Psoas muscle (tissue), 8 donors: ENCODE measurements around the gene GRK3. TPM values are rescaled to one million over a fixed set of nuclear protein-coding genes. Genes with fewer than 3 reads are reported as not detected.
"Not testable (repeated sequence)": the region's sequence is repeated elsewhere in the genome, so short reads cannot be mapped to it uniquely, and the experiment has no call there.

ENCODE experiments used
- ATAC-seq, 4 donors: fragments of 200-7000 bp; cut with Tn5 transposase; one replicate each; pipeline ENCODE4 v1.9.1; 2020; ENCODE audit warnings: moderate library complexity in 3 of 4, mild to moderate bottlenecking in 2 of 4
- DNase-seq, 2 donors: peaks; one replicate each; pipeline ENCODE4 v3.0.0-alpha.2; 2020
- H3K27ac ChIP-seq: fragments of 200-600 bp; one replicate; pipeline ENCODE4 v1.8.0; 2022
- H3K27me3 ChIP-seq, 3 donors: fragments of 200-600 bp in 1 of 3; one replicate each; pipeline versions ENCODE4 v1.6.1 to v1.8.0; 2013 to 2022; ENCODE audit warnings: low read length in 2 of 3, mild to moderate bottlenecking in 2 of 3, moderate library complexity in 1 of 3; ENCODE audit not compliant: insufficient read depth in 3 of 3
- H3K36me3 ChIP-seq, 2 donors: fragments of 200-600 bp in 1 of 2; one replicate each; pipeline versions ENCODE4 v1.6.1 to v1.8.0; 2013 to 2022; ENCODE audit warnings: low read depth in 1 of 2, mild to moderate bottlenecking in 1 of 2, moderate library complexity in 1 of 2; ENCODE audit not compliant: insufficient read depth in 1 of 2
- H3K4me1 ChIP-seq: fragments of 200-600 bp; one replicate; pipeline ENCODE4 v1.8.0; 2022
- H3K4me3 ChIP-seq: fragments of 200-600 bp; one replicate; pipeline ENCODE4 v1.8.0; 2022; ENCODE audit warnings: mild to moderate bottlenecking
- H3K9me3 ChIP-seq: fragments of 200-600 bp; one replicate; pipeline ENCODE4 v1.8.0; 2022
- WGBS, 3 donors: extraction: QIAGEN DNeasy Blood & Tissue Kit; methylation state at CpG; one replicate each; pipeline versions ENCODE4 v1.1.6 to v1.1.7; 2013; 5-methylcytosine and 5-hydroxymethylcytosine counted together
- intact Hi-C, 2 donors: fragments of 100-400 bp; cut with DNase I; formaldehyde crosslinking; loops; one replicate each; pipeline versions ENCODE4 v1.11.0 to v1.14.2; 2022
- polyA plus RNA-seq, 3 donors: library from polyadenylated mRNA; stranded (reverse); fragments of 200-250 nt; gene quantifications; one replicate each; pipeline ENCODE4 v1.2.3, GENCODE V29; 2013
- total RNA-seq, 4 donors: library from RNA; stranded (reverse); fragmentation: NEBNext Ultra II Directional in 2 of 4; extraction: Animal tissue kit (Norgen Biotek cat#: 25700) in 2 of 4; gene quantifications; one replicate each; pipeline versions ENCODE4 v1.2.1 to v1.2.4, GENCODE V29; 2021 to 2023
- TF ChIP-seq, protein P1 (sequence below): fragments of 200-600 bp; IDR thresholded peaks from one replicate; pipeline ENCODE4 v1.8.0; 2022; ENCODE audit warnings: antibody characterized with exemption
- donor health status: healthy with polysubstance abuse.
- donor health status: DM: no; HTN: no; CAD: no; lungs with moderate emphysema.
- donor health status: Bipolar disorder and iron deficiency.
- donor health status: healthy.
- donor health status: DM: yes; HTN: yes; CAD: no.
- donor health status: DM: no; HTN: no; CAD: no.
- donor health status: DM: no; HTN: no; CAD: no.
- donor health status: DM: yes; HTN: yes; CAD: no.

Gene GRK3
- total and polyA plus RNA-seq, 7 donors: 0.17 to 2.0 (median 1.3) TPM

DNA sequence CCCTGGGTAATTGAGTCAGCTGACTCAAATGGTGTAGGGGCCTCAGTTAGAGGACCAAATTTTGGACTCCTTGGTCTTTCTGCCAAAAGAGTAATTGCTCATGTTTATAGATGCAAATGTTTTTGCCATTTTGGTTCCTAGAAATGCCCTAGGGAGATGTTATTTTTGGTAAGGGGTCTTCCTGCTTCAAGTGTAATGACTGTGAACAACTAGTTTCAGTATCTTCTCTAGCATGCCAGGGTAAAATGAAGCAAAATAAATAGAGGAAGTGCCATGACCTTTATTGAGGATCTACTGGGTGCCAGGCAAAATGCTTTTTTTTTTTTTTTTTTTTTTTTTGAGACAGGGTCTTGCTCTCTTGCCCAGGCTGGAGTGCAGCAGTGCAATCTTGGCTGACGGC lies 2.5 kb upstream of the GRK3 start:
- intact Hi-C loops: loop anchor here in 1 of 2 donors (10.0 kb wide), 1 partner anchor 113 kb away; no protein-coding TSS in a partner anchor
- WGBS, 3 donors: 88 to 93% (median 89%) methylated on average over 1 of the region's 1 CpG
- ATAC-seq, H3K27ac ChIP-seq, H3K36me3 ChIP-seq, H3K4me1 ChIP-seq, H3K9me3 ChIP-seq, H3K4me3 ChIP-seq, DNase-seq: not testable (repeated sequence)
- H3K27me3 ChIP-seq: peaks cover 0 to 21% (median 5%) of the 10 kb centered on the region in 3 donors

DNA sequence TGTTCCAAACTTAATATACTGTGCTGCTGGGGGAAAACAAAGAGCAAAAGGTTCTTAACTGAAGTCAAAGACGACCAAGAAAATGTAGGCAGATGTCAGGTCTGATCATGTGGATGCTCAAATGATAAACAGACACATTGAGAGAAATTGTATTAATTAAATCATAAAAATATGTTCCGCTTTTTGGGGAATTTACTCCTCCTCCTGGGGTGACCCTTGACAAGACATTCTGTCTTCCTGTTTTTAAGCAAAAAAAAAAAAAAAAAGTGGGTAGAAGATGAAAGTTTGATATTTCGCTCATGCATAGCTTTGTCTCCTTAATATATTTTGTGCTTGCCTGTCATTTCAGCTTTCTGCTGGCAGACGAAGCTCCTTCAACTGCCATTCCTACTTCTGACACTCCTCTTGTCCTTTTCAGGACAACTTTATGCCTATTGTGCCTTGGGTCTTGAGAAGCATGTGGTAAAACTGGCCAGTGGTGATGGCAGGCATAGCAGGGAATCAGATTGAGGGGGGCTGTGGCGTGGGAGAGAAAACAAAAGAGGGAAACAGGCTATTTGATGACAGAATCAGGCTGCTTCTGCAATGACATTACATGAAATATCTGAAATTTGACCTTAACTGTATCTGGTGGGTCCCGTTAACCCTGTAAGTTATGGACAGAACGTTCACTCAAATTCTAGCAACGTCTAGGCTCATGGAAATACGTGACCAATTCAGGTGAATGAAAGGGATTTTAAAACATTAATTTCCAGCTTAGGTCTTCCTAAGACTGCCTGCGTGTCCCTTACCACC lies 1.3 kb upstream of the GRK3 start:
- not testable (repeated sequence) for DNase-seq, H3K4me3 ChIP-seq, H3K9me3 ChIP-seq, H3K36me3 ChIP-seq, H3K4me1 ChIP-seq, H3K27ac ChIP-seq
- intact Hi-C loops: loop anchor here in 1 of 2 donors (10.0 kb wide), 1 partner anchor 112 kb away; no protein-coding TSS in a partner anchor
- 27 to 31% (median 30%) methylated on average over 10 of the region's 10 CpGs for WGBS, 3 donors
- H3K27me3 ChIP-seq: peaks cover 0 to 28% (median 5%) of the 10 kb centered on the region in 3 donors
- ATAC-seq: peak in 1 of 4 donors; percentile 9

DNA sequence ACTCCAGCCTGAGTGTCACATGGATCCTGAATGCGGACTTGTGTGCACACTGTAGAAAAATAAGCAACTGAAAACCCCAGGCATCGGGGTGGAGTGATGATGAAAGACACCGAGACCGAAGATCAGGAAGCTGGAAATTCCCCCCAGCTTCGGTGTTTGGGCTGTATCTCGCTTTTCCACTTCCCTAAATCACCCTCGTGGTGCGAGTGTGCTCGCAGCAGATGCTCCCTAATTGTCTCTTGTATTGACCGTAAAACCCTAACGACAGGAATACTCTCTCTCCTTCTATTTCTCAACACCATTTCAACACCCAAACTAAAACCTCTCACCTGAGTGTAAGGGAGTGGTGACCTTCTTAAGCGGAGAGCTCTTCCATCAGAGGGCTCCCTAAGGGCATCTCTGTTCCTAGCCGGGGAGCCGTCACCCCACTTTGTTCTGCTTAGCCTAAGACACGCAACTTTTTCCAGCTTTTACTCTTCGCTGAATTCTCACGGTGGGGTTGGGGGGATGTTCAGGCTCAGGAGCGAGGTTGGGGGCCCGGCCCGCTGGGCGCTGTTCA lies 635 bp upstream of the GRK3 start:
- ATAC-seq: peak; percentile 20 to 43 (median 24)
- DNase-seq: no peak
- Histone ChIP-seq H3K4me3 (peak overlapping the region; percentile 66), H3K9me3 (no peaks in the 10 kb centered on the region), H3K36me3 (no peaks in the 10 kb centered on the region), H3K4me1 (no peaks in the 10 kb centered on the region), H3K27ac (peak overlapping the region; percentile 16), H3K27me3 (peaks cover 0 to 35% (median 5%) of the 10 kb centered on the region in 3 donors)
- 2 to 3% (median 3%) methylated on average over 21 of the region's 21 CpGs for WGBS, 3 donors
- intact Hi-C loops: loop anchor here in 1 of 2 donors (10.0 kb wide), 1 partner anchor 111 kb away; no protein-coding TSS in a partner anchor
- TF ChIP-seq, protein P1, sequence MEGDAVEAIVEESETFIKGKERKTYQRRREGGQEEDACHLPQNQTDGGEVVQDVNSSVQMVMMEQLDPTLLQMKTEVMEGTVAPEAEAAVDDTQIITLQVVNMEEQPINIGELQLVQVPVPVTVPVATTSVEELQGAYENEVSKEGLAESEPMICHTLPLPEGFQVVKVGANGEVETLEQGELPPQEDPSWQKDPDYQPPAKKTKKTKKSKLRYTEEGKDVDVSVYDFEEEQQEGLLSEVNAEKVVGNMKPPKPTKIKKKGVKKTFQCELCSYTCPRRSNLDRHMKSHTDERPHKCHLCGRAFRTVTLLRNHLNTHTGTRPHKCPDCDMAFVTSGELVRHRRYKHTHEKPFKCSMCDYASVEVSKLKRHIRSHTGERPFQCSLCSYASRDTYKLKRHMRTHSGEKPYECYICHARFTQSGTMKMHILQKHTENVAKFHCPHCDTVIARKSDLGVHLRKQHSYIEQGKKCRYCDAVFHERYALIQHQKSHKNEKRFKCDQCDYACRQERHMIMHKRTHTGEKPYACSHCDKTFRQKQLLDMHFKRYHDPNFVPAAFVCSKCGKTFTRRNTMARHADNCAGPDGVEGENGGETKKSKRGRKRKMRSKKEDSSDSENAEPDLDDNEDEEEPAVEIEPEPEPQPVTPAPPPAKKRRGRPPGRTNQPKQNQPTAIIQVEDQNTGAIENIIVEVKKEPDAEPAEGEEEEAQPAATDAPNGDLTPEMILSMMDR: no peak

DNA sequence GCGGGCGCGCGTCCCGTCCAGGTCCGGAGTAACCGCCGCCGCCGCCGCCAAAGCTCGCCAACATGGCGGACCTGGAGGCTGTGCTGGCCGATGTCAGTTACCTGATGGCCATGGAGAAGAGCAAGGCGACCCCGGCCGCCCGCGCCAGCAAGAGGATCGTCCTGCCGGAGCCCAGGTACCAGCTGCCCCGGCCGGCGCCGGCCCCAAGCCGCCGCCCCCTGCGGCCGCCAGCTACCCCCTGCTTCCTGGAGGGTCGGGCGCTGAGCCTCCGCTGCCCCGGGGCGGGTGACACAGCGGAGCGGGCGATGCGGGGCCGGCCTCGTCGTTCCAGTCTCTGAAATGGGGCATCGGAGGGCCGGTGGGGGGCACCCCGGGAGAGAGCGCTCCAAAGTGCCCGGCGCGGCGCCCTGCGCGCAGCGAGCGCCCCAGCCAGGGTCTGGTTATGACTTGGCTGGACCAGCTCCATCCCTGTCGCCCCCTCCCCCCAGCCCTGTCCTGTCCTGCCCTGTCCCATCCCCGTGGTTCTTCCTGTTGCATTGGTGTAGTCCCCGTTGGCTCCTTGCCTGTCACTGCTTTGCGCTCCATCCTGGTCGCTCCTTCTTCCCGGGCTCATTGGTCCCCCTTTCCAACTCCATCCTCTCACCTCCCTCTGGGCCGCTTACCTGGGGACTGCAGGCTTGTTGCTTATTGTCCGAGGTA lies 653 bp downstream of the GRK3 start:
- ATAC-seq (peak; percentile 28 to 45 (median 40)), DNase-seq (peak; percentile 33 to 59)
- H3K9me3 ChIP-seq: no peaks in the 10 kb centered on the region
- no peaks in the 10 kb centered on the region for H3K36me3 ChIP-seq
- peak overlapping the region; percentile 79 for H3K4me3 ChIP-seq
- peaks cover 0 to 48% (median 5%) of the 10 kb centered on the region in 3 donors for H3K27me3 ChIP-seq
- H3K27ac ChIP-seq: no peak overlapping the region
- intact Hi-C loops: loop anchor here in 1 of 2 donors (10.0 kb wide), 1 partner anchor 110 kb away; no protein-coding TSS in a partner anchor
- TF ChIP-seq, protein P1: no peak
- no peaks in the 10 kb centered on the region for H3K4me1 ChIP-seq
- WGBS, 3 donors: 0 to 1% (median 0%) methylated on average over 23 to 61 of the region's 61 CpGs

DNA sequence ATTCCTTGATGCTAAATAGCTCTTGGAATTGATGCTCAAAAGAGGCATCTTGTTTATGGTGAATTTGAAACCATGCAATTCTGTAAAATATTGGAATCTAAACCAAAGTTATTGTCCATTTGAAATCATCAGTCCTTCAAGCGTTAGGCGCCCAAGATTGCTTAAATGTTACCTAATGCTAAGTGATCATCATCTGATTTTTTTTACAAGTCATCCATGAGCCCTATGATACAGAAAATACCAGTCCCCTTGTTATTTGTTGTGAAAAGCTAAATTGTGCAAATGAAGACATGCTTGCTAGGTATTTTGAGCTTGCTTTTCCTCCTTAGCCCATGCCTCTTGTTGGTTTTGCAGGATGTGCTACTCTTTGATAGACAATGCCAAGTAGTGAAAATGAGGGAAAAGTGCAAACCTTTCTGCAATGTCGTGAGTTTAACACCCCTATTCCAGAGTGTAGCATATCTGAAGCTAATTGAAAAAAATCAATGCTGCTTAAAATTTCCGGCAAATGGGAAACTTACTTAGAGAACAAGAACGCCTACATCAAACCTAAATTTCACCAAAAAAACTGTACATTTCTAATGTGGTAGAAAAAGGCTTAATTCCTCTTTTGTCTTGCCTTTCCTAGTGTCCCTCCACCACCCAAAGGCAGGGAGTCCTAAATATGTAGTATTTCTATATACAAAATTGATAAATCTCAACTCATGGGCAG lies 1.9 kb downstream of the GRK3 start:
- intact Hi-C loops: loop anchor here in 1 of 2 donors (10.0 kb wide), 1 partner anchor 108 kb away; no protein-coding TSS in a partner anchor
- Histone ChIP-seq H3K36me3 (no peaks in the 10 kb centered on the region), H3K4me1 (no peaks in the 10 kb centered on the region), H3K27ac (no peak overlapping the region), H3K27me3 (peaks cover 0 to 48% (median 8%) of the 10 kb centered on the region in 3 donors), H3K4me3 (peak overlapping the region; percentile 79), H3K9me3 (no peaks in the 10 kb centered on the region)
- ATAC-seq (no peak), DNase-seq (no peak)
- WGBS, 3 donors: 74 to 85% (median 79%) methylated on average over 5 of the region's 5 CpGs
- TF ChIP-seq, protein P1: no peak
